K562 (cell line): Measurements from ENCODE around the gene WASHC2C. TPM values are rescaled to one million over a fixed set of nuclear protein-coding genes. Genes with fewer than 3 reads are reported as not detected.
A peak's percentile ranks its signal among the peaks of the same experiment; 100 is the strongest.
"Not testable (repeated sequence)": the region's sequence is repeated elsewhere in the genome, so short reads cannot be mapped to it uniquely, and the experiment has no call there.

ENCODE experiments used
- ATAC-seq: fragments of 200-7000 bp; cut with Tn5 transposase; 3 replicates; pipeline ENCODE4 v1.9.1; 2020; ENCODE audit warnings: moderate library complexity
- BruUV-seq: library from RNA; stranded (reverse); fragments of 400-500 nt; replicated peaks from 2 replicates; lab custom pipeline; 2021; lab: Mats Ljungman, UMichigan
- CTCF ChIA-PET: fragments of 300-600 bp; formaldehyde crosslinking; extraction: SDS; loops from one replicate; lab custom pipeline; 2021; ENCODE audit warnings: low intra/inter-chr PET ratio; lab: Yijun Ruan, JAX
- POLR2A ChIA-PET: fragments of 300-600, 350-650 bp; sonication (Branson Sonifier 250); formaldehyde crosslinking; extraction: SDS; loops from one replicate; lab custom pipeline; 2021; ENCODE audit warnings: antibody characterized with exemption, inconsistent platforms; lab: Yijun Ruan, JAX
- DNase-seq, 4 experiments: peaks; one replicate each; pipeline versions ENCODE4 v3.0.0 to v3.0.0-alpha.2; 2011 to 2018; ENCODE audit warnings: low spot score in 3 of 4, mixed read lengths in 3 of 4; ENCODE audit errors: extremely low read depth in 1 of 4
- FAIRE-seq: peaks from 2 replicates; lab custom pipeline; 2011; peaks lifted over from hg19 to GRCh38; lab: Jason Lieb, UNC
- H2AFZ ChIP-seq: 2 replicates; pipeline ENCODE4 v1.6.0; 2011; ENCODE audit warnings: low read depth, low read length, control low read depth, inconsistent platforms
- H3K27ac ChIP-seq: fragments of 200-600 bp; 3 replicates; pipeline ENCODE4 v1.8.0; 2011; ENCODE audit warnings: low read depth, mild to moderate bottlenecking, control low read depth, inconsistent platforms, low read length, moderate library complexity, mixed read lengths; ENCODE audit errors: extremely low read depth
- H3K27me3 ChIP-seq, 2 experiments: fragments of 300-600 bp in 1 of 2; 2 replicates in 1 of 2; 3 replicates in 1 of 2; pipeline versions ENCODE4 v1.6.0 to v1.8.0; 2011; ENCODE audit warnings: inconsistent platforms in 2 of 2, low read length in 2 of 2, mild to moderate bottlenecking in 1 of 2, mixed read lengths in 1 of 2, moderate library complexity in 1 of 2; ENCODE audit not compliant: control insufficient read depth in 2 of 2, insufficient read depth in 2 of 2
- H3K36me3 ChIP-seq: fragments of 300-600 bp; 3 replicates; pipeline ENCODE4 v1.8.0; 2011; ENCODE audit warnings: mild to moderate bottlenecking, low read length, inconsistent platforms; ENCODE audit not compliant: control insufficient read depth, insufficient read depth
- H3K4me1 ChIP-seq, 2 experiments: fragments of 200-600 bp in 1 of 2; replicated peaks in 1 of 2; 2 replicates in 1 of 2; 3 replicates in 1 of 2; pipeline versions ENCODE4 v1.5.1 to v1.8.0; 2011; ENCODE audit warnings: inconsistent platforms in 2 of 2, low read length in 2 of 2, mild to moderate bottlenecking in 1 of 2, mixed read lengths in 1 of 2, moderate library complexity in 1 of 2; ENCODE audit not compliant: control insufficient read depth in 2 of 2, insufficient read depth in 2 of 2
- H3K4me2 ChIP-seq: 2 replicates; pipeline ENCODE4 v1.6.1; 2011; ENCODE audit warnings: low read length, control low read depth, inconsistent platforms, mixed read lengths; ENCODE audit not compliant: insufficient read depth
- H3K4me3 ChIP-seq: fragments of 200-600 bp; sonication (generic), shearing (Covaris generic); 2 replicates; pipeline ENCODE4 v1.5.1; 2016; ENCODE audit warnings: control low read depth, inconsistent platforms
- H3K79me2 ChIP-seq: fragments of 200-600 bp; 3 replicates; pipeline ENCODE4 v1.8.0; 2011; ENCODE audit warnings: low read length, inconsistent platforms; ENCODE audit not compliant: control insufficient read depth, insufficient read depth
- H3K9ac ChIP-seq, 2 experiments: 2 replicates each; pipeline versions ENCODE4 v1.6.0 to v1.6.1; 2011; ENCODE audit warnings: low read depth in 2 of 2, low read length in 2 of 2, control low read depth in 1 of 2, inconsistent platforms in 1 of 2, mild to moderate bottlenecking in 1 of 2, mixed read lengths in 1 of 2; ENCODE audit not compliant: insufficient read depth in 1 of 2
- H3K9me1 ChIP-seq: one replicate; pipeline ENCODE4 v1.6.0; 2011; ENCODE audit warnings: inconsistent platforms, mild to moderate bottlenecking, low read length, moderate library complexity; ENCODE audit not compliant: control insufficient read depth, insufficient read depth
- H3K9me3 ChIP-seq: replicated peaks from 2 replicates; pipeline ENCODE4 v1.5.1; 2011; ENCODE audit warnings: low read depth, low read length, inconsistent platforms; ENCODE audit not compliant: control insufficient read depth, insufficient read depth
- H4K20me1 ChIP-seq: replicated peaks from 2 replicates; pipeline ENCODE4 v1.6.1; 2011; ENCODE audit warnings: low read length, inconsistent platforms, mixed read lengths; ENCODE audit not compliant: control insufficient read depth, insufficient read depth
- BCOR ChIP-seq: fragments of 450-650 bp; IDR thresholded peaks from 2 replicates; pipeline ENCODE4 v1.6.1; 2016
- CEBPB ChIP-seq: fragments of 450-650 bp; IDR thresholded peaks from 2 replicates; pipeline ENCODE4 v1.6.1; 2016; ENCODE audit warnings: missing genetic modification characterization, missing compliant biosample characterization
- FIP1L1 ChIP-seq: fragments of 200-400 bp; formaldehyde crosslinking; IDR thresholded peaks from 2 replicates; pipeline ENCODE4 v1.6.1; 2018; ENCODE audit warnings: mild to moderate bottlenecking, low read depth, low read length; ENCODE audit not compliant: poor library complexity, severe bottlenecking
- HNRNPL ChIP-seq: fragments of 200-400 bp; formaldehyde crosslinking; IDR thresholded peaks from 2 replicates; pipeline ENCODE4 v1.6.1; 2017; ENCODE audit warnings: low read depth, mild to moderate bottlenecking, low read length
- NFIC ChIP-seq: fragments of 450-650 bp; IDR thresholded peaks from 2 replicates; pipeline ENCODE4 v1.6.1; 2017; ENCODE audit warnings: mild to moderate bottlenecking, inconsistent platforms
- ZNF146 ChIP-seq: IDR thresholded peaks from one replicate; pipeline ENCODE4 v1.6.1; 2018; ENCODE audit warnings: missing compliant biosample characterization; ENCODE audit not compliant: unreplicated experiment
- ZNF561 ChIP-seq: fragments of 450-650 bp; formaldehyde crosslinking; conservative IDR thresholded peaks from 2 replicates; pipeline ENCODE4 v1.4.0; 2020; ENCODE audit warnings: mild to moderate bottlenecking, moderate library complexity
- WGBS: fragments of 100-300 bp; shearing (Covaris generic); methylation state at CpG from one replicate; pipeline ENCODE4 v1.1.6; 2016; ENCODE audit warnings: low coverage, mixed read lengths; ENCODE audit not compliant: insufficient coverage; ENCODE audit errors: missing lambda C conversion rate; 5-methylcytosine and 5-hydroxymethylcytosine counted together
- in situ Hi-C: fragments of 300-500 bp; cut with MboI; formaldehyde crosslinking; loops from 4 replicates; pipeline ENCODE4 v1.15.0; 2018; ENCODE audit warnings: inconsistent platforms, mixed read lengths
- intact Hi-C: fragments of 100-400 bp; cut with micrococcal nuclease; formaldehyde crosslinking; loops from 2 replicates; pipeline ENCODE4 v1.14.2; 2022
- polyA plus RNA-seq, 8 experiments: library from polyadenylated mRNA; depleted of rRNA in 4 of 8; stranded (reverse) in 5 of 8; unstranded in 3 of 8; fragments of >200 nt; fragmentation: Nextera tagmentation in 2 of 8; fragmentation: Illumina TruSeq in 1 of 8; extraction: Ambion mirVana in 2 of 8; extraction: Trizol in 1 of 8; gene quantifications; 2 replicates each; pipeline versions ENCODE4 v1.2.1 to v1.2.3, GENCODE V29; 2011 to 2014; ENCODE audit warnings: inconsistent platforms in 1 of 8, missing spikeins in 1 of 8
- total RNA-seq, 7 experiments: library from RNA; depleted of rRNA in 6 of 7; stranded (reverse); fragments of >200 nt in 6 of 7; fragmentation: Illumina TruSeq in 2 of 7; extraction: Trizol in 2 of 7; gene quantifications; 2 replicates each; pipeline versions ENCODE4 v1.2.1 to v1.2.3, GENCODE V29; 2011 to 2021; ENCODE audit warnings: low replicate concordance in 1 of 7

Gene WASHC2C
- total and polyA plus RNA-seq, 9 of the 15 experiments (the other 6 are each of a cell fraction or from before 2014, with no cell fraction given), result 3.2 to 37.7 (median 24.1) TPM

GRCh38 chr10:45809837-45810236 is 82.8 kb downstream of the WASHC2C start (continued):
- TF ChIP-seq BCOR (no peak), ZNF146 (CRISPR knock-in tag) (no peak), HNRNPL (no peak), FIP1L1 (no peak), ZNF561 (no peak)

GRCh38 chr10:45811075-45811474 is 84.0 kb downstream of the WASHC2C start:
- ChIA-PET CTCF (no interaction called here), POLR2A (interaction anchor here (0.8 kb wide), 1 partner anchor 9 kb away, joined by 3 read pairs; no protein-coding TSS in a partner anchor)
- Histone ChIP-seq H4K20me1 (no peaks in the 10 kb centered on the region), H3K9me3 (no peaks in the 10 kb centered on the region), H3K27me3 (no peaks in the 10 kb centered on the region), H3K9me1 (no peaks in the 10 kb centered on the region), H3K79me2 (no peaks in the 10 kb centered on the region), H3K4me1 (peaks cover 0 to 2% of the 10 kb centered on the region in 2 experiments; a peak in 2 of 5 replicates), H3K9ac (no peak overlapping the region), H3K4me3 (no peak overlapping the region), H3K27ac (no peak overlapping the region), H3K4me2 (no peak overlapping the region), H2AFZ (no peak overlapping the region), H3K36me3 (no peaks in the 10 kb centered on the region)
- ATAC-seq (no peak), FAIRE-seq (no peak), DNase-seq (no peak)
- TF ChIP-seq CEBPB (tag) (peak; percentile 26; the same call in 1 of the 2 replicates), NFIC (no peak)
- in situ Hi-C loops, result loop anchor here (25.0 kb wide), 1 partner anchor 126 kb away; no protein-coding TSS in a partner anchor
- no TSS peak for BruUV-seq
- intact Hi-C loops, result loop anchor here (5.0 to 10.0 kb wide), 2 partner anchors 211 to 566 kb away; no protein-coding TSS in a partner anchor
- WGBS, result 54% methylated on average over 6 of the region's 6 CpGs

GRCh38 chr10:45812959-45813358 is 85.9 kb downstream of the WASHC2C start:
- ATAC-seq, result not testable (repeated sequence)

More at GRCh38 chr10:45812959-45813358, 85.9 kb downstream of the WASHC2C start:
- CTCF ChIA-PET, H2AFZ ChIP-seq, H3K79me2 ChIP-seq, H3K4me2 ChIP-seq, H3K27ac ChIP-seq, H3K36me3 ChIP-seq, H3K4me3 ChIP-seq, BruUV-seq, H3K4me1 ChIP-seq, DNase-seq, FAIRE-seq, H4K20me1 ChIP-seq, H3K9me3 ChIP-seq, H3K9me1 ChIP-seq, H3K27me3 ChIP-seq: not testable (repeated sequence)
- in situ Hi-C loops, result loop anchor here (25.0 kb wide), 1 partner anchor 124 kb away; no protein-coding TSS in a partner anchor
- H3K9ac ChIP-seq, result peak overlapping the region in 1 of 2 experiments; percentile 26; a peak in 1 of 4 replicates
- POLR2A ChIA-PET, result interaction anchor here (0.7 kb wide), 1 partner anchor 825 kb away, joined by 3 read pairs; no protein-coding TSS in a partner anchor
- intact Hi-C loops, result loop anchor here (5.0 to 10.0 kb wide), 2 partner anchors 209 to 568 kb away; no protein-coding TSS in a partner anchor
- 41% methylated on average over 13 of the region's 13 CpGs for WGBS
